GM12873 (cell line): ENCODE results near the gene PCDH9.

Source experiments
- TF ChIP-seq, protein P1 (sequence below): IDR thresholded peaks from 2 replicates; pipeline ENCODE4 v1.5.1; 2012; ENCODE audit warnings: low read depth, mild to moderate bottlenecking, moderate library complexity, low read length, control low read depth; ENCODE audit not compliant: insufficient read depth; ENCODE audit errors: missing control alignments

Gene PCDH9

DNA sequence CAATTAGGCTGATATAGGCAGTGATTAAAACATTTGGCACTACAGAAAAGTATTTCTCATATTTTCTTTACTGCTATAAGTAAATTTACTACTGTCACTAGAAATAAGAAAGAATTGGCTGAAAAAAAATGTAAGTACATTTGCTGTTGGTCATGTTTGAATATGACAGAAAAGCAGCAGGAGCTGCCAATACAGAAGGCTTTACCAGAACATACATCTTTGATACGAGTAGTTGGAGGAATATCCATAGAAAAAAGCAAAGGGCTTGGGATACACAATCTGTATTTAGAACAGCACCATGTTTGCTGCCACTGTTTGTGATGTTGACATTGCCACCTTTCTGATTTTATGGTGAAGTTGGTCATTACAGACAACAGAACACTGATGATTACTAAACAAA, 21.6 kb downstream of the PCDH9 start:
- TF ChIP-seq, protein P1, sequence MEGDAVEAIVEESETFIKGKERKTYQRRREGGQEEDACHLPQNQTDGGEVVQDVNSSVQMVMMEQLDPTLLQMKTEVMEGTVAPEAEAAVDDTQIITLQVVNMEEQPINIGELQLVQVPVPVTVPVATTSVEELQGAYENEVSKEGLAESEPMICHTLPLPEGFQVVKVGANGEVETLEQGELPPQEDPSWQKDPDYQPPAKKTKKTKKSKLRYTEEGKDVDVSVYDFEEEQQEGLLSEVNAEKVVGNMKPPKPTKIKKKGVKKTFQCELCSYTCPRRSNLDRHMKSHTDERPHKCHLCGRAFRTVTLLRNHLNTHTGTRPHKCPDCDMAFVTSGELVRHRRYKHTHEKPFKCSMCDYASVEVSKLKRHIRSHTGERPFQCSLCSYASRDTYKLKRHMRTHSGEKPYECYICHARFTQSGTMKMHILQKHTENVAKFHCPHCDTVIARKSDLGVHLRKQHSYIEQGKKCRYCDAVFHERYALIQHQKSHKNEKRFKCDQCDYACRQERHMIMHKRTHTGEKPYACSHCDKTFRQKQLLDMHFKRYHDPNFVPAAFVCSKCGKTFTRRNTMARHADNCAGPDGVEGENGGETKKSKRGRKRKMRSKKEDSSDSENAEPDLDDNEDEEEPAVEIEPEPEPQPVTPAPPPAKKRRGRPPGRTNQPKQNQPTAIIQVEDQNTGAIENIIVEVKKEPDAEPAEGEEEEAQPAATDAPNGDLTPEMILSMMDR, result no peak

DNA sequence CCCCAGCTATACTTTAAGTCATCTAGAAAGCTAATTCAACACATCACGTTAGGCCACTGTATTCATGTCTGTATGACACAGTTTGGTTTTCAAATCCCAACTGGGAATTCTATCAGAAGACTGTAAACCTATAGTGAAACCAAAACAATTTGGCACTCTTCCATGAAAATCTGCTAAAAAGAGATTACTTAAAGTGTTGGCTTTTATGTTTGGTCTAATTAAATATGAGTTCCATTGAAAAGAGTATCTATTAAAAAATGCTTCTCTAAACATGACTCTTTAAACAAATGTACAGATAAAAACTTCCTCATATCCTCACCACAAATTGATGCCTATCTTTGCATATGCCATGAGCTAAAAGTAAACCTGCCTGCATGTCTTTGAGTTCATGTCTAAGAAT, 25.4 kb downstream of the PCDH9 start:
- TF ChIP-seq, protein P1, result no peak

DNA sequence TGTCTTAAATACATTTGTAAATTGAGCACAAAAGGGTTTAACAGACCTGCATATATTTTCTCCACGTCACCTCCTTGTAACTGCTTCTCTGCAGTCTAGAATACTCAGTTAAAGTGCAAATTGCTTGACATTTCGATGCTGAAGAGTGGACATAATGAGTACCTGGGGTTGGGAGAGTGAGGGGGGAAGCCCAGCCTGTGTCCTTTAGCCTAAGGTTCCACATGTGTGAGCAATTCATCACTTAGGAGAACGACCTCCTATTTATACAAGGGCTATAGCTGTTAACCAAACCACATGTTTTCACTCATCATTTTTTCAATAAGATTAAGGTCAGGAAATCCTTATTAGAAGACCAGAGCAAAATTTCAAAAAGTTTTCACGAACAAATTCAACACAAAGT, 29.5 kb downstream of the PCDH9 start:
- TF ChIP-seq, protein P1, result no peak

DNA sequence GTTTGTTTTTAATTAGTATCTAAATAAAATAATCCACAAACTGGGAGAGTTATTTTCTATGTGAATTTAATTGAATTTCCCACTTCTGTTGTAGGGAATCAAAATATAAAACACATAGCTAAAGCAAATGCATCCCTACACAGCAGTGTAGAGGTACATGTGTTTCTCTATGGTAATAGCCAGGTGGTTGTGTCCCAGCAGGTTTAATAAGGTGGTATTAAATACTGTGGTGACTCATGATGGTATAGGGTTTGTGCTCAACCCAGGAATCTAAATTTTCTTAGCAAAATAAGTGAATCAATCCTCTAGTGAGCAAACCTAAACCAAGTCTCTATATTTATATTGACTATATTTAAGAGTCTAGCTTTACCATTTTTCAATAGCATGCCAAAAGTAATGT, 30.0 kb downstream of the PCDH9 start:
- TF ChIP-seq, protein P1, result no peak

DNA sequence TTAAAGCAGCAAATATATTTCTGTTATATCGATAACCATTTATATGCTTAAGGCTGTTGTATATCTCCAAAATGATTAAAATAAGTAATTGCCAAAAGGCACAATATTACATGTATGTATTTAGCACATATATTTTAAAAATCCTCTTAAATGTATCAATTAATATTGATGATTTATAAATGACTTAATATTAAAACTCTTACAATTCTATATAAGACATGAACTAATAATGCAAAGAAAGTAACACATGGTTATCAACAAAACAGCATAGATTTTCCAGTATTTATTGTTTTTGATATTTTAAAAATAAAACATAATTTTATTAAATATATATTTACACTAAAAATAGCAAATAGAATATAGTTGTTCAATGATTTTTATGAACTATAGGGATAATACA, 32.4 kb downstream of the PCDH9 start:
- TF ChIP-seq, protein P1, result no peak

DNA sequence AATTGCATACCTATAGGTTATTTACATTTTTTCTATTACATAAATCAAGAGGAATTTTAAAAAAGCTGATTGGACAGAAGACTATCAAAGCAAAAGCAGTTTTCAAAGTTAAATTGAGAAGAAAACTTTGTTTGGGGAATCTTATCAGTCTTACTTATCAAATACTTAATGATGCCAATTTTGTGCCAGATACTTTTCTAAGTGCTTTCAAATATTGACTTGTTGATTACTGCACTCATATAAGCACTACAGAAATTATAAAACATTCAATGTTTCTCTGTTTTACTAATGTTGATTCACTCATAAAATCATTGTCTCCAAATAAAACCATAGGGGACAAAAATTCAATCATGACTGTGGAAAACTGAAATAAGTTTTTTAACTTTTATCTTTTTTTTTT, 36.2 kb downstream of the PCDH9 start:
- TF ChIP-seq, protein P1, result no peak

DNA sequence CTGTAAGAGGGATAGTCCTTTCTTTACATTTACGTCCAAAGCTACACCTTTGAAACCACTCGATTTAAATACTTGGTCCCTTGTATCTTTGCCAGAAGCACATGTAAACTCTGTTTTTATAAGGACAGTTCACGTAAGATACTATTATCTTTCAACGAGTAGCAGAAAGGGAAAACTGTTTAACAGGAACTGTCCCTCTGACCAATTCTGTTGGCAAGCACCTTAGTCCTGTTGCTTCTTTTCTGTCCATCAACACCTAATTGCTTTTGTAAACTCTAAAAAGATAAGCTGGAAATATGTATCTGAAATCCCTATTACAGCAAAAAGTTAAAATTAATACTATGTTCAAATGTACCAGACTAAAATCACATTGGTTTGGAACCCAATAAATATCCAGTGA, 37.4 kb downstream of the PCDH9 start:
- TF ChIP-seq, protein P1, result no peak
